Measurements from ENCODE around the gene PDE8A.
A peak's percentile ranks its signal among the peaks of the same experiment; 100 is the strongest.
"Not testable (repeated sequence)": the region's sequence is repeated elsewhere in the genome, so short reads cannot be mapped to it uniquely, and the experiment has no call there.

Gene PDE8A

DNA sequence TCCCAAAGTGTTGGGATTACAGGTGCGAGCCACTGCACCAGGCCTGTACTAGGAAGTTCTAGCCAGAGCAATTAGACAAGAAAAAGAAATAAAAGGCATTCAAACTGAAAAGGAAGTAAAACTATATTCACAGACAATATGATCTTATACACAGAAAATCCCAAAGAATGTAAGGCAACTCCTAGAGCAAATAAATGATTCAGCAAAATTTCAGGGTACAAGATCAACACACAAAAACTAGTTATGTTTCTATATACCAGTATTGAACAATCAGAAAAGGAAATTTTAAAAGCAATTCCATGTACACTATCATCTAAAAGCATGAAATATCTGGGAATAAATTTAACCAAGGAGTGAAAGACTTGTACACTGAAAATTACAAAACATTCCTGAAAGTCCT lies 180.6 kb downstream of the PDE8A start:
- in situ Hi-C loops (cut with MboI; ENCODE audit: low sequenced_read_pairs, unreplicated experiment), result loop anchor here (25.0 kb wide), 1 partner anchor 125 kb away; no protein-coding TSS in a partner anchor
- TF ChIP-seq, protein P1, sequence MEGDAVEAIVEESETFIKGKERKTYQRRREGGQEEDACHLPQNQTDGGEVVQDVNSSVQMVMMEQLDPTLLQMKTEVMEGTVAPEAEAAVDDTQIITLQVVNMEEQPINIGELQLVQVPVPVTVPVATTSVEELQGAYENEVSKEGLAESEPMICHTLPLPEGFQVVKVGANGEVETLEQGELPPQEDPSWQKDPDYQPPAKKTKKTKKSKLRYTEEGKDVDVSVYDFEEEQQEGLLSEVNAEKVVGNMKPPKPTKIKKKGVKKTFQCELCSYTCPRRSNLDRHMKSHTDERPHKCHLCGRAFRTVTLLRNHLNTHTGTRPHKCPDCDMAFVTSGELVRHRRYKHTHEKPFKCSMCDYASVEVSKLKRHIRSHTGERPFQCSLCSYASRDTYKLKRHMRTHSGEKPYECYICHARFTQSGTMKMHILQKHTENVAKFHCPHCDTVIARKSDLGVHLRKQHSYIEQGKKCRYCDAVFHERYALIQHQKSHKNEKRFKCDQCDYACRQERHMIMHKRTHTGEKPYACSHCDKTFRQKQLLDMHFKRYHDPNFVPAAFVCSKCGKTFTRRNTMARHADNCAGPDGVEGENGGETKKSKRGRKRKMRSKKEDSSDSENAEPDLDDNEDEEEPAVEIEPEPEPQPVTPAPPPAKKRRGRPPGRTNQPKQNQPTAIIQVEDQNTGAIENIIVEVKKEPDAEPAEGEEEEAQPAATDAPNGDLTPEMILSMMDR (IDR thresholded peaks at IDR 0.05; ENCODE audit: borderline replicate concordance, control extremely low read depth, extremely low read depth, insufficient read depth, missing control alignments), result no peak
- DNase-seq (ENCODE audit: low spot score), result no peak

DNA sequence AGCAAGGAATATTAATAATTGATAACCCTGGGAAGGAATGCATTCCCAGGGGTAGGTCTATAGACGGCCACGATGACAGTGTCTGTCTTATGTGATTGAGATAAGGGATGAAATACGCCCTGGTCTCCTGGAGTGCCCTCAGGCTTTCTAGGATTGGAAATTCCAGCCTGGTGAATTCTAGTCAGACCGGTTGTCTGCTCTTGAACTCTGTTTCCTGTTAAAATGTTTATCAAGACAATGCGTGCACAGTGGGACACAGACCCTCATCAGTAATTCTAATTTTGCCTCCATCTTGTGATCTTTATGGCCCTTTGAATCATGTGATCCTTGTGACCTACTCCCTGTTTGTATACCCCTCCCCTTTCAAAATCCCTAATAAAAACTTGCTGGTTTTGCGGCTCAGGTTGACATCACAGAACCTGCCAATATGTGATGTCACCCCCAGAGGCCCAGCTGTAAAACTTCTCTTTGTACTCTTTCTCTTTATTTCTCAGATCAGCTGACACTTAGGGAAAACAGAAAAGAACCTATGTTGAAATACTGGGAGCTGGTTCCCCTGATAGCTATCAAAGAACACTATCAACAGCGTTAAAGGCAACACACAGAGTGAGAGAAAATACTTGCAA lies 183.3 kb downstream of the PDE8A start:
- in situ Hi-C loops (cut with MboI; ENCODE audit: low sequenced_read_pairs, unreplicated experiment), result loop anchor here (25.0 kb wide), 1 partner anchor 122 kb away; no protein-coding TSS in a partner anchor
- no peak for DNase-seq (ENCODE audit: low spot score)
- TF ChIP-seq, protein P1 (IDR thresholded peaks at IDR 0.05; ENCODE audit: borderline replicate concordance, control extremely low read depth, extremely low read depth, insufficient read depth, missing control alignments), result no peak

DNA sequence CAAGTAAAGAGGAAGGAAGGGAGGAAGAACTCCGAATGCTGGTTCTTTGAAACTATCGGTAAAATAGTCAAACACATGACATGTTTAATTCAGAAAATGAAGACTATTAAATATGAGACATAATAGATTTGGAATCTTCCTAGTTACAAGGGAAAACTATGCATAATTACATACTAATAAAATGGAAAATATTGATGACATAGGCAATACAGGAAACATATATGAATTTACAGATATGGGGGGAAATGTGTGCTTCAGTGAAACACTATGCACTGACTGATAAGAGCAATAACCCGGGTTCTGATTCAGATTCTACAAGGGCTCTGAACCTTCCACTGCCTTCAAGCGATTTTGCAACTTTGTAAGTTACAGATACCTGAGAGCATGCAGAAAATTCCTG lies 185.9 kb downstream of the PDE8A start:
- TF ChIP-seq, protein P1 (IDR thresholded peaks at IDR 0.05; ENCODE audit: borderline replicate concordance, control extremely low read depth, extremely low read depth, insufficient read depth, missing control alignments), result no peak
- DNase-seq (ENCODE audit: low spot score), result no peak
- in situ Hi-C loops (cut with MboI; ENCODE audit: low sequenced_read_pairs, unreplicated experiment), result loop anchor here (25.0 kb wide), 1 partner anchor 120 kb away; no protein-coding TSS in a partner anchor

DNA sequence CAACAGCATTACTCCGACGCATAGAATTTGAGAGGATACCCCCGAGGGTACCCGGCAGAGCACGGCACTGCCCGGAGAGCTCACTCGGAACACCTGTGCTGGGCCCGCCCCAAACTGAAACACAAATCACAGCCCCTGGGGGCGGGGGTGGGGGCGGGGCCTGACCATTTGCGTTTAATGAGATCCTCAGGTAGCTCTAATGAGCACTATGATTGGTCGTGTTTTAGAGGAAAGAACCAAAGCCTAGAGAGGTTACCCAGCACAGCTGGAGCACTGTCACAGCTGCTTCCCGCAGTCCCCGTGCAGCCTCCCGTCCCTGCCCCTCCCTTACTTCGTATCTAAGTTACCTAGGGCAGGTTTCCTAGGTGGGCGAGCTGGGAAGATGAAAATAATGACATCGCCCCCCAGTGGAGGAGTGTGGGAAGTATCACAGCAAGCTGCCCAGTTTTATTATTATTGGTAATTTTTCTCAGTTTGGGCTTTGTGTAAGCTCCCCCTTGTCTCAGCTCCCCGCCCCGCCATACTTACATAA lies 187.1 kb downstream of the PDE8A start:
- in situ Hi-C loops (cut with MboI; ENCODE audit: low sequenced_read_pairs, unreplicated experiment), result loop anchor here (25.0 kb wide), 1 partner anchor 119 kb away; no protein-coding TSS in a partner anchor
- peak; percentile 71 for DNase-seq (ENCODE audit: low spot score)
- TF ChIP-seq, protein P1 (IDR thresholded peaks at IDR 0.05; ENCODE audit: borderline replicate concordance, control extremely low read depth, extremely low read depth, insufficient read depth, missing control alignments), result peak; percentile 41

DNA sequence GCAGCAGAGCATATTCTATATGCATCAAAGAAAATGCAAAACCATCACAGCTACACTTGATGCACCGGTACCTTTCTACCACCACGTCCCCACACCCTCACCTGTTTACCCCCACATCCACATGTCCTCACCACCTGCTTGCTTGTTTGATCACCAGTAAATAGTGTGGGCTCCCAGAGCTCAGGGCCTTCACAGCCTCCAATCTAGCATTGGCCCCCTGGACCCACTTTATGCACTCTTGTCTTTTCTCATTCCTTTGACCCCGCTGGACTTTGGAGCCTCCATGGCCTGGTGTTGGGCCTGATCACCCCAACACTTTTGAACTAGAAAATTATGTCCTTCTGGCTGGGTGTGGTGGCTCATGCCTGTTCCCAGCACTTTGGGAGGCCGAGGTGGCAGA lies 190.1 kb downstream of the PDE8A start:
- TF ChIP-seq, protein P1 (IDR thresholded peaks at IDR 0.05; ENCODE audit: borderline replicate concordance, control extremely low read depth, extremely low read depth, insufficient read depth, missing control alignments), result no peak
- in situ Hi-C loops (cut with MboI; ENCODE audit: low sequenced_read_pairs, unreplicated experiment), result loop anchor here (25.0 kb wide), 1 partner anchor 116 kb away; no protein-coding TSS in a partner anchor
- DNase-seq (ENCODE audit: low spot score), result no peak

DNA sequence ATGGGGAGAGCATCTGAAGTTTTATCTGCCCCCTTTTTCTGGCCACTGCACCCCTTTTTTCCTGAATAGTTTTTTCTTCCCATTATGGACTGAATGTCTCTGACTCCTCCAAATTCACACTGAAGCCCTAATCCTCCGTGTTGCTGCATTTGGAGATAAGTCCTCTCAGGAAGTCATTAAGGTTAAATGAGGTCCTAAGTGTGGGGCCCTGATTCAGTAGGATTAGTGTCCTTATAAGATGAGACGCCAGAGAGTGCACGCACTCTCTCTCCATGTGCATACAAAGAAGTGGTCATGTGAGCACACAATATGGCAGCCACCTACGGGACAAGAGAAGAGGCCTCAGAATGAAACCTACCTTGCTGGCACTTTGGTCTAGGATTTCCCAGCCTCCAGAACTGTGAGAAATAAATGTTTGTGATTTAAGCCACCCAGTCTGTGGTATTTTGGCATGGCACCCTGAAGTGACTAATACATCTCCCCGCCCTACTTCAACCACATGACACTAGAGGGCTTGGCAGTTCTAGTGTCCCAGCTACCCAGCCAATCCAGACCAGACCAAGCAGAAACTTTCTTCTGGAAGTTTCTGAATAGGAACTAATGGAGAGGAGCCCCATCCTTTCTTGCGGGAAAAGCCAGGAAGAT lies 191.3 kb downstream of the PDE8A start:
- TF ChIP-seq, protein P1 (IDR thresholded peaks at IDR 0.05; ENCODE audit: borderline replicate concordance, control extremely low read depth, extremely low read depth, insufficient read depth, missing control alignments), result no peak
- no peak for DNase-seq (ENCODE audit: low spot score)
- in situ Hi-C loops (cut with MboI; ENCODE audit: low sequenced_read_pairs, unreplicated experiment), result loop anchor here (25.0 kb wide), 1 partner anchor 114 kb away; no protein-coding TSS in a partner anchor

DNA sequence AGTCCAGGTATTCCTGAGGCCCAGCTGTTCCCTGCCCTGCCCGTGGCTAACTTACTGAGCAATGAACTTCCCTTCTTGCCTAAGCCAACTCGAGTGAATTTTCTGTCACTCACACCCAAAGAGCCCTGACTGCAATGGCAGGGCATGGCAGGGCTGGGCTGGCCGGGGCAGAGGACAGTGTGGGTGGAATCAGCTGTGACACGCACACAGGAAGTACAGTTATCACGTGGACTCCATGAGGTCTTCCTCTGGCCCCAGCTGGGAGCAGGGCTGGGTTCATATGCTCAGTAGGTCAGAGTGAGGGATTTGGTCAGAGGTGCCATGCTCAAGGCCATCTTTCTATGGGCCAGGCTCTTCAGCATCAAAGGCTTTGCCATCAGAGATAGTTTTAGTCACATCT lies 192.0 kb downstream of the PDE8A start:
- DNase-seq (ENCODE audit: low spot score), result not testable (repeated sequence)

More for the DNA sequence above, 192.0 kb downstream of the PDE8A start:
- in situ Hi-C loops (cut with MboI; ENCODE audit: low sequenced_read_pairs, unreplicated experiment), result loop anchor here (25.0 kb wide), 1 partner anchor 114 kb away; no protein-coding TSS in a partner anchor

Data from GM13976 (cell line).